ENCODE measurements around the gene NLGN4Y.

Gene NLGN4Y

DNA sequence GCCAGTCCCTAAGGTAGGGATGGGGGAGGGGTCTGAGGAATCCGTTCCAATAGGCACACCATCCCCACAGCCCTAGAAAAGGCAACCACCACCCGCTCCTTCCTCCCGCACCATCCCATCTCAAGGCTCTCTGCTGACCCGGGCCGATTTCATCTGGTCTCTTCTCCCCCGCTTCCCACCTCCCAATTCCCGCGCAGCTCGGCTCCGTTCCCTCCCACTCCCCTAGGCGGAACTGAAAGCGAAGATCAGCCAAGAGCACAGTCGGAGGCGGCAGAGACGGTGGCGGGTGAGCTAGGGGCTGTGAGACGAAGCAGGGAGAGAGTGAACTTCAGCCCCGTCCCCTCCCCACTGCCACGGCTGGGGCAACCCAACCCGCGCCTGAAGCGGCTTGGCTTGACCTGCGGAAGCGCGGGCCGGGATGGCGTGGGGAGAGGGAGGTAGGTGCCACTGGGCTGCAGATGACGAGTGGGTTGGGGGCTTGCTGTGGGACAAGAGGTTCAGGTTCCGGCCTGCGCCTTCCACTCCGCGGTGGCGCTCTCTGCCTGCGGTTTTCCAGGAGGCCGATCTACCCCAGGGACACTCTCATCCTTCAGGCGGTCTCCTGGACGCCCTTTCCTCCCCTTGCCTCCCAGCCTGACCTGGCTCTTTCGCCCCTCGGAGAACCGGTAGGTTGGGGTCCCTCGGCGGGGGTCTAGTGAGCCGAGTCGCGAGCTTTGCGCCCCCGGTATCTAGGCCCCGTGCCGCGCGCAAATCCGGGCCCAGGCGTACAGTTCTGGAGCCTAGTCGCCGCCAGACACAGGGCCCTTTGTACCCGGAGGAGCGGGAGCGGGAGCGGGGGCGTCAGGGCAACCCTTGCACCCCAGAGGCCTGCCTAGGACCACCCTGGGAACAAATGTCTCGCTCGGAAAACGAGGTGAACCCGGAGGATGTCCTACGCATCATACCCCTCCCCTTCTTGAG lies at the start of gene NLGN4Y:
Gene NLGN4Y (plus strand): TSS at position 258 of the 960 bp plus-strand sequence. CDS start 97,591 bp downstream, outside the sequence.
- Histone ChIP-seq H3K4me3 (peak within 1 kb of the TSS in 6 of 7 experiments; percentile 48 to 57 (median 52)), H3K27ac (peak within 1 kb of the TSS in 12 of 21 experiments; percentile 13 to 82 (median 76))

DNA sequence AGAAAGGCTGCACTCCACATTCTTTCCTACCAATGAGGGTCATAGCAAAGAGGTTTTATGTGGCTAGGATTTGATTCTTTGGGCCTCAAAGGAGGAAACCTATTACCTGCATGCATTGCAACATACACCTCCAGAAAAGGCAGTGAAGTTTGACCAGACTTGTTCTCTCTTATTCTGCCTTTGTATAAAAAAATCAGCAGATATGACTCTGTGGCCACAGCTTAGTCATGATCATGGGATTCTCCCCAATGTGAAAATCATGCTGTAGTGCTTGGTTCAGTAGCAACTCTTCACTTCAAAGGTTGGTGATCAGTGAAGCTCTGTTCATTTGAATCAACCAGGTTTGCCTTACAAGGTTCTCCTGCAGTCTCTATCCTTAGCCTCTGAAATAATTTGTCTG lies 38.4 kb upstream of the NLGN4Y start:
- Histone ChIP-seq H3K27ac (no peak overlapping the region), H3K4me3 (no peak overlapping the region)

DNA sequence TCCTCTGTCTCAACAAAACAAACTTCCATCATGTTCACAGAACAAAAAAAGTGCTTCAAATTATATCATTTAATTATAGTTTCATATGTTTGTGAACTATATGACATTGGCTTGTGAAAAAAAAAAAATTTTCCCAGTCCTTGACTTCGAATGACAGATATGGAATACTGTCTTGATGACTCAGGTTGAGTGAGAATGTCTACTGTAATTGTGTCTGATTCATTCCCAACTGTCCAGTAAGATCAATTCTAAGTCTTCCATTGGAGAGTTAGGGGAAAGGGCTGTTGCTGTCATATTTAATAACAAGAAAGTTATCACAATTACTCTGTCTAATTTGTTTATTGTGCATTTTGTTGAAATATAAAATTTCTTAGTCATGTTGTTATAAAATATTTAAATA lies 34.1 kb upstream of the NLGN4Y start:
- no peak overlapping the region for H3K4me3 ChIP-seq
- H3K27ac ChIP-seq, result no peak overlapping the region

DNA sequence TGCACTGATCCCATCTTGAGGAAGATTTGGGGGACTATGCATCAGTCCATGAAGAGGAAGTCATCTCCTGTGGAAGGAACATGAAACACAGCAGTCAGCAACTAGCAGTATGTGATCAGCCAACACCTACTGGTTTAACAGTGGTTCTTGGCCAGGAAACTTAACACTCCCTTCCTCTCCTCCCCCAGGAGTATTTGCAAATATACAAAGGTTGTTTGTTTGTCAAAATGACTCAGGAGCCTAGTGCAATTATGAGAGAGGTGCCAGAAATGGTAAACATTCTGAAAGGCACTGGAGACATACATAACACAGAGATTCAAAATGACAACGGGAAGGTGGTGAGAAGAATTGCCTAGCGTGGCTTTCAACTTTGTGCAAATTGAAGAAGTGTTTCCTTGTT lies 26.3 kb upstream of the NLGN4Y start:
- H3K27ac ChIP-seq, result no peak overlapping the region
- no peak overlapping the region for H3K4me3 ChIP-seq

DNA sequence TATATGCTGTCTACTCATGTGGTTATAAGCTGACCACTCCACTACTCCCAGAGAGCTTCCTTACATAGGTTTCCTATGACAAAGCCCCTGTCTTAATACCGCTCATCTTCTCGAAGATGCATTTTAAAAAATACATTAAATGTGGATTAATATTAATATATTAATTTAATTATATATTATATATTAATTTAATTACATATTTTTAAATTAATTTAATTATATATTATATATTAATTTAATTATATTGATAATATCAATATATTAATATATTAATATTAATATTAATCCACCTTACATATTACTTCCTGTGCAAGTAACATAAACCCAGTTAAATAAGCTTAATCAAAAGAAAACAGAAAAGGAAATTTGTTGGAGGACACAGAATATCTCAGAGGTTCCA lies 19.7 kb upstream of the NLGN4Y start:
- Histone ChIP-seq H3K27ac (no peak overlapping the region), H3K4me3 (no peak overlapping the region)

DNA sequence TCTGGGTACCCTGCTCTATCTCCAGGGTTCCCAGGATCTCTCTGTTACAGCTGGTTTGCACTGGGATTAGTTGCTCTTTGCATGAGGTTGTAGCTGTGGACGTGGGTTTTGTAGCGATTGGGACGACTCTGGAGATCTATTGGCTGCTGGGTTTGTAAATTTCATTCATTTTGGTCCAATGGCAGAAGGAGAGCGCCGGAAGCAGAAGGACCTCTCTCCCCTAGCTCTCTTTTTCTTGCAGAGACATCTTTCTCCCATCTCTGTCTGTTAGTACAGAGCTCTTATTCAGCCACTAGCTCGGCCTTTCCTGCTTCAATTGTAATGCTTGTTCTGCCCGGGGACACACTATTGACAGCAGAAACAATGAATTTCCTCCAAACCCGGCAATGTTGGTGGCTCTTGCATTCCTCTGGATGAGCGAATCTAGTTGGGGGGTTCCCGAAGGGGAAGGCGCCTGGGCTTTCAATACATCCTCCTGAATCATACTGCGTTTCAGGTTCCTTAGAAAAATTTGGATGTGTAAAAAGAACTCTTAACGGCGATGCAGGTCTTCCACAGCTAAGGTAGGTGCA lies 1.9 kb upstream of the NLGN4Y start:
- no peak overlapping the region for H3K27ac ChIP-seq
- no peak overlapping the region for H3K4me3 ChIP-seq

DNA sequence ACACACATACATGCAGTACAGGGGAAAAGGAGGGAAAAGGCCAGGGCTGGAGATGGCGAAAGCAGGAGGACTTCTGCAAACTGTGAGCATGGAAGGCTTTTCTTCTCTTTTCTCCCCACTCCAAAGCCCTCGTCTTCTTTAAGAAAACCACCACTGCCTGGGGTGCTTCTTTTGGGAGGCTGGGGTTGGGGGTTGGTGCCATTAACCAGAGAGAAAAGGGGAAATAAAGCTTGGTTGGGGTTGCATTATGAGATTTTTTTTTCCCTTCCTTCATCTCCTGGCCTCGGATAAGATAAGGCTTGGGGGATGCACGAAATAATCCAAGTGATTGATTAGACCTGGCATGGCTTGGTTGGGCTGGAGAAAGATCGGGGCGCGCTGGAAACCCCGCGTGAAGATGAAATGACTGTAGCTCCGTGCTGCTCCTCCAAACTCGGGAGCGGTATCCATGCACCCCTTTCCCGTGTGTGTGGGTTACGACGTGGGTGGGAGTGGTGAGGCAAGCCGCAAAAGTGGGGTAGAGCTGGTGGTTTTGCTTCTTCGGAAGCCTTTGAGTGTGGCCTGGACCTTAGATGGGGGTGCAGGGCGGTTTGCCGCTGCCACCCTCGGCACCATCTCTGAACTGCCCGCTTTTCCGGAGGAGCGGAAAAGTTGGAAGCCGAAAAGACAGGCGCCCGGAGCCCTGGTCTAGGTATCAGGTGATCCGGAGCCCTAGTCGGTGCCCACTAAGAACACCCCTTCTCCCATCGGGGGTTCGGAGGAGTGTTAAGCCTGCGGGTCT lies 648 bp upstream of the NLGN4Y start:
- H3K27ac ChIP-seq, result peak overlapping the region in 4 of 21 experiments; percentile 64 to 82 (median 78)
- H3K4me3 ChIP-seq, result peak overlapping the region in 6 of 7 experiments; percentile 48 to 57 (median 52)

DNA sequence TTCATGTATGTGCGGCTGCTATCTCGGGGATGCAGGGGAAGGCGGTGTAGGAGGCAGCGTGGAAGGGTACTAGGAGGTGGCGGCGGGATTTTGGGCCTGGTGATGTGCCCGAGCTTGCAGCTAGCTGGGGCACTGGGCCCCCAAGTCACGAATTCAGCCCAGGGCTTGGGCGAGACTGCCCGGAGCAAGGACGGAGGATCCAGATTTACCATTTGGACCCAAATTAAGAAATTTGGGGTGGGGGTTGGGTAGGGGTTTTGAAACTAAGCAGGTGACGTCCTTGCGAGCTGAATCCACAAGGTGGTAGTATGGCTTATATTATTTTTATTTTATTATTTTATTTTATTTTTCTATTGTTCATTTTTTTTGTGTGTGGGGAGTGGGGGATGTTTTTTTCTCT lies 986 bp downstream of the NLGN4Y start:
- peak overlapping the region in 6 of 7 experiments; percentile 48 to 57 (median 52) for H3K4me3 ChIP-seq
- peak overlapping the region in 10 of 21 experiments; percentile 55 to 82 (median 78) for H3K27ac ChIP-seq

DNA sequence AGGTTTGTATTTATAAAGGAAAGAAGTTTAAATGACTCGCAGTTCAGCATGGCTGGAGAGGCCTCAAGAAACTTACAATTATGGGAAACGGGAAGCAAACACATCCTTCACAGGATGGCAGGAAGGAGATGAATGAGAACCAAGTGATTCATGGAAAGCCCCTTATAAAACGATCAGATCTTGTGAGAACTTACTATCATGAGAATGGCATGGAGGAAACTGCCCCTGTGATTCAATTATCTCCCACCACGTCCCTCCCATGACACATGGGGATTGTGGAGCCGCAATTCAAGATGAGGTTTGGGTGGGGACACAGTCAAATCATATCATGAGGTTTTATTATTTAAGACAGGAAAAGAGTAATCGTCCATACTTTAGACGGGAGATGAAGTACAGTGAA lies 4.0 kb downstream of the NLGN4Y start:
- Histone ChIP-seq H3K27ac (no peak overlapping the region), H3K4me3 (no peak overlapping the region)

DNA sequence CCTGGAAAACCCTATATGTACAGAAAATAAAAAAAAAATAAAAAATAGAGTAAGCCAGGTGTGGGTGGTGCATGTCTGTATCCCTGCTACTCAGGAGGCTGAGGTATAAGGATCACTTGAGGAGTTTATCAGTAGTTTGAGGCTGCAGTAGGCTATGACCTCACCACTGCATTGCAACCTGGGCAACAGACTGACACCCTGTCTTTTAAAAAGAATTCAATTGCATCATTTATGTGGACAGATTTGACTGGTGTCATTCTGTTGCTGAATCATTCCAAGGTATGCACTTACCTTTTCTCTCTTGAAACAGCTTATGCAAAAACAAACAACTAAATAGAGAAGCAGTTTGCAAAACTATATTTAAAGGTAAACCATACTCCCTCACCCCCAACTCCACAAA lies 12.4 kb downstream of the NLGN4Y start:
- no peak overlapping the region for H3K4me3 ChIP-seq
- H3K27ac ChIP-seq, result no peak overlapping the region

DNA sequence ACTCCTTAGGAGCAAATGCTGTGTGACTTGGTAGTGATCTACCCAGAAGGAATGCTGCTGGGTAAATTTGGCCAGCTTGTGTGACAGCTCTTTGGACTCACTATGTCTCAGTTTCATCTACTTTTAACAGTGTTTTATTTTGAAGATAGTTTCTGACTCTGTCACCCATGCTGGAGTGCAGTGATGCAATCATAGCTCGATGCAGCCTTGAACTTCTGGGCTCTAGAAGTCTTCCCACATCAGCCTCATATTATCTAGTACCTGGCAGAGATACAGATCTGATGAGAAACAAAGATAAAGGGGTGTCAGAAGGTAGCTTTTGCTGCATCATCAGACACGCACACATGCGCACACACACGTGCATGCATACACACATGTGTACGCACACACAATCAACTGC lies 19.2 kb downstream of the NLGN4Y start:
- Histone ChIP-seq H3K27ac (no peak overlapping the region), H3K4me3 (no peak overlapping the region)

DNA sequence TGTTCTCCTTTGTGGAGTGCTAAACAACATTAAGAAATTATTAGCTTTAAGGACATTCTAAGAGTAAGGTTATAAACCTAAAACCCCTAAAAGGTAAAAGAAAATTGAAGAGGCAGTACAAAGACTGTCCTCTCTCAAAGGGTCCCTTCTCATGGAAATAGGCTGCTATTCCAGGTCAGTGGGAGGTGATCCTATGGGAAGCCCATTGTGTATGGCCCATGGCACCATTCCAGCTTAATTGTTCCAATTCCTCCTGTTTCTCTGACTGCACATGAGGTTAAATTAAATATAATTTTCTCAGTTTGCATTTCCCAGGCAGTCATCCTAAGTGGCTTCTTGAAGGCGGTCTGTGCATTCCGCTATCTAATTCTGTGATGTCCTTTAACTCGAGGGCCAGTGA lies 57.0 kb downstream of the NLGN4Y start:
- no peak overlapping the region for H3K4me3 ChIP-seq
- H3K27ac ChIP-seq, result no peak overlapping the region

DNA sequence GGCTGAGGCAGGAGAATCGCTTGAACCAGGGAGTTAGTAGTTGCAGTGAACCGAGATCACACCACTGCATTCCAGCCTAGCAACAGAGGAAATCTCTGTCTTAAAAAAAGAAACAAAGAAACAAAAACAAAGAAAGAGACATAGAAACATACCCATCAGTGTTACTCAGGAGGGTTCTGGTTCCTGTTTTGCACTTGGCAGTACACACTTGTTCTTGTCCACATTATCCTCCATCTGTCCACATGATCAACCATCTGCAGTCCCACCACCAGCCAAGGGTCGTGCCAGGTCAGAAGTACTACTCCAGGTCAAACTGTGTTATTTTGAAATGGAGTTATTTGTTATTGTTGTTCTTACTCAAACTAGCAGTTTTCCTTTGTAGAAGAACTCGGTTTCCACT lies 62.4 kb downstream of the NLGN4Y start:
- Histone ChIP-seq H3K27ac (no peak overlapping the region), H3K4me3 (no peak overlapping the region)

DNA sequence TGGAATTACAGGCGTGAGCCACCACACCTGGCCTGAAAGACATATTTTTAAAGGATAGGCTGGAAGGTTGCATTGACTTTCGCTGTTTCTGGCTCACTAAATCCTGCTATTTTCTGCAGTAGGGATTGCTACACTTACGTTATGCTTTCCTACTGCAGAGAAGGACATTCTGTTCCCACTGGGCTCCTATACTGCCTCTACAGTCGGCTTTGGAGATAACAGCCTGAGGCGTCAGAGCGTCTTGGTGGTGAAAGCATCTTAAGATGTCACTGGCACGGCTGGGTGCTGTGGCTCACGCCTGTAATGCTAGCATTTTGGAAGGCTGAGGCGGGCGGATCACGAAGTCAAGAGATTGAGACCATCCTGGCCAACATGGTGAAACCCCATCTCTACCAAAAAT lies 77.0 kb downstream of the NLGN4Y start:
- no peak overlapping the region for H3K4me3 ChIP-seq
- no peak overlapping the region for H3K27ac ChIP-seq

DNA sequence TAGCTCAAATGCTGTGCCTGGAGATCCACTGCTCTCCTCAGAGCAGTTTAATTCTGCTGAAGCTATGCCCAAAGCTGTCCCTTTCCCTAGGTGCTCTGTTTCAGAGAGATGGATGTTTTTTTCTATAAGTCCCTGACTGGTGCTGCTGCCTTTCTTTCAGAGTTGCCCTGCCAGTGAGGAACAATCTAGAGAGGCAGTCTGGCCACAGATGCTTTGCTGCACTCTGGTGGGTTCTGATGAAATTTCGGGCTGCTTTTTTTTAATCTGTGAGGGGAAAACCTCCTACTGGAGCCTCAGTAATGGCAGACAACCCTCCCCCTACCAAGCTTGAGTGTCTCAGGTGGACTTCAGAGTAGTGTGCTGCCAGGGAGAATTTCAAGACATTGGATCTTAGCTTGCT lies 93.3 kb downstream of the NLGN4Y start:
- no peak overlapping the region for H3K27ac ChIP-seq
- no peak overlapping the region for H3K4me3 ChIP-seq

DNA sequence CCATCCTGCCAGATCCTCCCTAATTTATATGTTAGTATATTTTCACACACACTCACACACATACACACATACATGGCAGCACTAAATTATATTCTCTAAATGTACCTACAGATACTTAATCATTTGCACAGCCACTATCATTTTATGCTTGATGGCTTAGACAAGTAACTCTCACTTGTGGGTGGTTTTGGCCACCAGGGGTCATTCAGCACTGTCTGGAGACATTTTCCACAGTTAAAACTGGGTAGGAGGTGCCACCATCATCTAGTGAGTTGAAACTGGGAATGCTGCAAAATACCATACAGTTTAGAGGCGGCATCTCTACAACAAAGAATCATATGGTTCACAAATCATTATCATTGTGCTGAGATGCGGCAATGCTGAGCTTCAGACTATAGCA lies 94.2 kb downstream of the NLGN4Y start:
- no peak overlapping the region for H3K4me3 ChIP-seq
- no peak overlapping the region for H3K27ac ChIP-seq

DNA sequence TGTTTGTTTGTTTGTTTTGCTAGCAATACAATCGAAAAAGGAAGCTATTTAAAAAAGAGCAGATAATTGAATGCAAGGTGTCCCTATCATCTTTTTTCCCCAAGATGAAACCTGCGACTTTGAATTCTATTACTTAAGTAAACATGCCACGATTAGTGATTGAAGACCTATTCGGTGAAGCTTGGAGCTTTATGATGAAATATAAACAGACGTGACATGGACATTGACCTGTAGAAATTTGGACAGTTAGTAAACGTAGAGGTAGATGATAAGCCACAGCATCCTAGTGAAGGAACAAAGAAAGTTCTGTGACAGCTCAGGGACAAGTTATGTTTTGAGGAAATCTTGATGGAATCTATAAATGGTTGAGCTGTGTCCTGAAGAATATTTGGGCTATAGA lies 103.9 kb downstream of the NLGN4Y start:
- H3K27ac ChIP-seq, result no peak overlapping the region
- no peak overlapping the region for H3K4me3 ChIP-seq

DNA sequence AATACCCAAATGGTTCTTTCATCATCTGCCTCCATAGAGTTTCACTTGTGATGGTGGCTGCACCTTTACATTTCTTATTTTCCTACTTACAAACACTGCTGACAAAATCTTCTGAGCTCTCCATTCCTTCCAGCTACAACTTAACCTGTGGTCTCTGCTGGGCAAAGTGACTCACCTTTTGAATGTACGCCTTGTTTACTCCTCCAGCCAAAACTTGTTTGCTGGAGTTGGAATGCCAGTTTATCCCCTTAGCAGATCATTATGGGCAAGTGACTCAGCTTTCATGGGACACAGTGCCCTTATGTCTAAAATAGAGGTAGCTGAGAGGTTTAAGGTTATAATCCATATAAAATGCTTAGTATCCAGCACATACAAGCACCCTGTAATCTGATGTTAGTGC lies 107.3 kb downstream of the NLGN4Y start:
- Histone ChIP-seq H3K4me3 (no peak overlapping the region), H3K27ac (no peak overlapping the region)

DNA sequence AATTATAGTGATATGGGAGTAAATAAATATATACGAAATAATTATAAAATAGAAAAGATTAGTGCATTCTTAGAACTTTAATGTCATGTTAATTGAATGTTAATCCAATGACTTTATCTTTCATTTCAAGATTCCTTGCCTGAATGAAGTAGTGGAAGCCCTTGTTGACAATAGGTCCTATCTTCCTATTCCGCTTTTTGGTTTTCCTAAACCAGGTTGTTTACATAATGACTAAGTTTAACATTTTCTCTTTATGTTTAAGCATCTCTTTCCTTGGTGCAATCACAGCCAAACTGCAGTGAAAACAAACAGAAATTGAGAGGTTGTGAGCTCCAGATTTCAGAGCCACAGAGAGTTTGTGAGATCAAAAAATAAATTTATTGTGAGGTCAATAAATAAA lies 109.4 kb downstream of the NLGN4Y start:
- no peak overlapping the region for H3K4me3 ChIP-seq
- H3K27ac ChIP-seq, result no peak overlapping the region

DNA sequence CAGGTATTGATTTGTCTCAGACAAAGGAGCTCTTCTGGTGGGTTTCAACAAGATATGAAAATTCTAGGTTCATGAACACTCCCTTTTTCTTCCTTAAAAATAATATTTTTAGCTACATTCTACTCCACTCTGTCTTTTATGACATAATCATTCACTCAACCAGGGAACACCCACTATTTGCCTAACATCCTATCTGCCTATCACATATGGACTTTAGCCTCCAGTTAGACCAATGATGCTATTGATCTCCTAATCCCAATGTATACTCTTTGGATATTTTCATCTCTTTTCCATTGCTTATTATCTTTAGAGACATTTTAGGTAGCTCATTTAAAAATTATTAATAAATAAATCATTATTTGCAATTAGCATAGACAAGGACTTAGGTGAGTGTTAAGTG lies 110.6 kb downstream of the NLGN4Y start:
- no peak overlapping the region for H3K27ac ChIP-seq
- H3K4me3 ChIP-seq, result no peak overlapping the region

Measured in skin epidermis (tissue), 12 donors.